Ascending aorta (tissue), 2 donors: ENCODE results near the gene OR2J2. TPM values are rescaled to one million over a fixed set of nuclear protein-coding genes. Genes with fewer than 3 reads are reported as not detected.
"Not testable (repeated sequence)": the region's sequence is repeated elsewhere in the genome, so short reads cannot be mapped to it uniquely, and the experiment has no call there.

Experiments
- DNase-seq, 2 donors: peaks; one replicate each; pipeline ENCODE4 v3.0.0-alpha.2; 2019; ENCODE audit warnings: low spot score in 2 of 2
- H3K27ac ChIP-seq, 2 donors: fragments of 200-600 bp; sonication (generic); one replicate each; pipeline ENCODE4 v1.5.1; 2016 to 2017; ENCODE audit warnings: mild to moderate bottlenecking in 1 of 2
- H3K27me3 ChIP-seq: fragments of 200-600 bp; sonication (generic); one replicate; pipeline ENCODE4 v1.5.1; 2017
- H3K36me3 ChIP-seq, 2 donors: fragments of 200-600 bp; sonication (generic); one replicate each; pipeline ENCODE4 v1.5.1; 2016
- H3K4me1 ChIP-seq, 2 donors: fragments of 200-600 bp; sonication (generic); one replicate each; pipeline ENCODE4 v1.5.1; 2016 to 2017; ENCODE audit warnings: mild to moderate bottlenecking in 1 of 2
- H3K4me3 ChIP-seq, 2 donors: fragments of 200-600 bp; sonication (generic); one replicate each; pipeline ENCODE4 v1.5.1; 2016 to 2017; ENCODE audit warnings: mild to moderate bottlenecking in 1 of 2
- H3K9me3 ChIP-seq, 2 donors: fragments of 200-600 bp; sonication (generic); one replicate each; pipeline ENCODE4 v1.5.1; 2016
- intact Hi-C: fragments of 100-400 bp; cut with DNase I; formaldehyde crosslinking; loops from one replicate; pipeline ENCODE4 v1.15.1; 2023
- total RNA-seq: library from RNA; depleted of rRNA; stranded (reverse); fragments of >200 nt; gene quantifications from one replicate; pipeline ENCODE4 v1.1.0, GENCODE V29; 2016
- TF ChIP-seq, protein P1 (sequence below), 3 experiments: fragments of 200-600 bp in 2 of 3; fragments of 450-650 bp in 1 of 3; sonication (generic) in 2 of 3; IDR thresholded peaks; one replicate each; pipeline ENCODE4 v1.5.1; 2016 to 2019; ENCODE audit warnings: antibody characterized with exemption in 3 of 3, mild to moderate bottlenecking in 1 of 3, moderate library complexity in 1 of 3

The OR2J2 gene
- not detected for total RNA-seq

DNA sequence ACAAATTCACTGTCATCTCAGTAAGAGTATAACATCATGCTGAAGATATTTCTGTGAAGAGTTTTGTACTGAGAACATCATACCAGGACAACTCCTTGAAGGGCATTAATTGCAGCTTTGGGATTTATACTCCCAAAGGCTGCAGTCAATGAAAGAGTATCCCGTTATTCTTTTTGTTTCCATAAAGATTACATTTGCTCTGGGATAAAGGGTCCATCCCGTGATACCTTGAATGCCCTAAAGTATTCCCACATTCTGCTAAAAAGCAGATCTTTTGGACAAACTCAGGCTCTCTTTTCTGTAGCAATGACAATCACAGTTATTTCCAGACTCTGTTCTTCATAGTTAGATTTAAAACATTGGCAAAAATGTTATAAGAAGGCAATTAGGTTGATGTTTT, at the start of gene OR2J2:
Gene OR2J2, plus strand, starts transcription at position 301 of the 400 bp plus-strand sequence. CDS start 2,729 bp downstream, outside the sequence.
- DNase-seq, intact Hi-C loops, H3K36me3 ChIP-seq, H3K27ac ChIP-seq, H3K4me1 ChIP-seq, H3K27me3 ChIP-seq, H3K9me3 ChIP-seq, H3K4me3 ChIP-seq: not testable (repeated sequence)

DNA sequence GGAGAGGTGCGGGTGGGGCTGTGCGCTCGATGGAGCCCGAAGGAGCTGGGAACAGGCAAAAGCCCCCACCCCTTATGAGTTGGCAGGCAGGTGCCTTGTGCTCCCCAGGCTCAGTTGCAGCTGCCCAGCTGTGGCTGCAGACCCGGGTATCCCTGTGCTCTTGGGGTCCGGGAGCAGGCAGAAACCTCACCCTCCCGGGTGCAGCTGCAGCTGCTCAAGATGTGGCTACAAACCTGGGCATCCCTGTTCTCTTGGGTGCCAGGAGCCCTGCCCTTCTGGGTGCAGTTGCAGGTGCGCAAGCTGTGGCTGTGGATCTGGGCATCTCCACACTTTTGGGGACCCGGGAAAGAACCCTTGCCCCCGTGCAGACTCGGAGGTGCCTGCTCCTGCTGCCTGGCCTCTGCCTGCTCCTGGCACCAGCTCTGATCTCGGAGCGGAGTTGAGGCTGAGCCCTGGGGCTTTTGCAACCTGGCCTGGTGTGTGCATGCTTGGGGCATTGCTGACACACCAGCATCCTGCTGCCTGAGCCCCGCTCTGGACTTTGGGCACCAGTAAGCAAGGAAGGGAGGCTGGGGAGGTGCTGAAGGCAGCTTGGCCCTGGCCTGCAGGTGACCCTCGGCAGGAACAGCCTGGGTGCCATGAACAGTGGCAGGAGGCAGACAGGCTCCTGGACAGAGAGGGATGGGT, 41.2 kb upstream of the OR2J2 start:
- H3K4me1 ChIP-seq = no peaks in the 10 kb centered on the region
- H3K27me3 ChIP-seq = no peaks in the 10 kb centered on the region
- no peaks in the 10 kb centered on the region for H3K9me3 ChIP-seq
- H3K4me3 ChIP-seq = no peak overlapping the region
- intact Hi-C loops = no loop called here
- H3K36me3 ChIP-seq = no peaks in the 10 kb centered on the region
- H3K27ac ChIP-seq = no peak overlapping the region
- no peak for DNase-seq
- TF ChIP-seq, protein P1, sequence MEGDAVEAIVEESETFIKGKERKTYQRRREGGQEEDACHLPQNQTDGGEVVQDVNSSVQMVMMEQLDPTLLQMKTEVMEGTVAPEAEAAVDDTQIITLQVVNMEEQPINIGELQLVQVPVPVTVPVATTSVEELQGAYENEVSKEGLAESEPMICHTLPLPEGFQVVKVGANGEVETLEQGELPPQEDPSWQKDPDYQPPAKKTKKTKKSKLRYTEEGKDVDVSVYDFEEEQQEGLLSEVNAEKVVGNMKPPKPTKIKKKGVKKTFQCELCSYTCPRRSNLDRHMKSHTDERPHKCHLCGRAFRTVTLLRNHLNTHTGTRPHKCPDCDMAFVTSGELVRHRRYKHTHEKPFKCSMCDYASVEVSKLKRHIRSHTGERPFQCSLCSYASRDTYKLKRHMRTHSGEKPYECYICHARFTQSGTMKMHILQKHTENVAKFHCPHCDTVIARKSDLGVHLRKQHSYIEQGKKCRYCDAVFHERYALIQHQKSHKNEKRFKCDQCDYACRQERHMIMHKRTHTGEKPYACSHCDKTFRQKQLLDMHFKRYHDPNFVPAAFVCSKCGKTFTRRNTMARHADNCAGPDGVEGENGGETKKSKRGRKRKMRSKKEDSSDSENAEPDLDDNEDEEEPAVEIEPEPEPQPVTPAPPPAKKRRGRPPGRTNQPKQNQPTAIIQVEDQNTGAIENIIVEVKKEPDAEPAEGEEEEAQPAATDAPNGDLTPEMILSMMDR (IDR thresholded peaks at IDR 0.05) = no peak

DNA sequence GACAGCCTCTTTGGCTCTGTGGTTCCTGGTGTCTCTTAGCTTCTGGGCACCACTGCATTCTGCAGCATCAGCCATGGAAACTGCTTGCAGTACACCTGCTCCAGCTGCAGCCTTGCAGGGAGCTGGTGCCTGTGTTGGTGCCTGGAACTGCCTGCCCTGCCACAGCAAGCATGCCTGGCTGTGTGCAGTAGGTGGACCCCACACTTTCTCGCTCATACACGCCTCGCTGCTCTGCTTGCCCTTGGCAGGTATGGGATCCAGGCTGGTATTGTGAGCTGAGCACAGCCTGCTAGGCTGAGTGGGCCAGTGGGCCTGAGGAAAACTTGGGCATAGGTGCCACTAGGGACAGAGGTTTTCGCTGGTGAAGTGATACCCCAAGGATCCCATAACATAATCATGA, 40.1 kb upstream of the OR2J2 start:
- Histone ChIP-seq H3K9me3 (no peaks in the 10 kb centered on the region), H3K4me3 (no peak overlapping the region), H3K27me3 (no peaks in the 10 kb centered on the region), H3K27ac (no peak overlapping the region), H3K36me3 (no peaks in the 10 kb centered on the region), H3K4me1 (no peaks in the 10 kb centered on the region)
- no peak for DNase-seq
- intact Hi-C loops = no loop called here
- TF ChIP-seq, protein P1 (IDR thresholded peaks at IDR 0.05) = no peak

DNA sequence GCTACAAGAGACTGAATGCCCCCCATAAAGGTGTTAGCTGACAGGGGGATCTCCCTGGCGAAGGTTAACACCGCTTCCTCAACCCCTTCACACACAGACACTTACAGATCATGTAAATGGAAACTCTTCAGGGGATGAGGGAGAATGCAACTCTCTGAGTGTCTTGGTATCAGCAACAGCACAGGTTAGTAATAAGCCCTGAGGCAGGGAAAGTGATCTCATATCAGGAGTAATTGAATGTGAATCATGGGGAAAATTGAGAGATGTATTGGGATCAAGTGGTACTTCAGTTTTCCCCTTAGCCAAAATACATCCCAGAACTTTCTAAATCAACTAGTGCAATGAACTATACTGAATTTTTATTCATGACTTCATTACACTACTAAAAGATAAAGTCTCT, 39.0 kb upstream of the OR2J2 start:
- Histone ChIP-seq H3K36me3 (no peaks in the 10 kb centered on the region), H3K27ac (no peak overlapping the region), H3K4me3 (no peak overlapping the region), H3K27me3 (no peaks in the 10 kb centered on the region), H3K4me1 (no peaks in the 10 kb centered on the region), H3K9me3 (no peaks in the 10 kb centered on the region)
- no peak for DNase-seq
- TF ChIP-seq, protein P1 (IDR thresholded peaks at IDR 0.05) = no peak
- intact Hi-C loops = no loop called here

DNA sequence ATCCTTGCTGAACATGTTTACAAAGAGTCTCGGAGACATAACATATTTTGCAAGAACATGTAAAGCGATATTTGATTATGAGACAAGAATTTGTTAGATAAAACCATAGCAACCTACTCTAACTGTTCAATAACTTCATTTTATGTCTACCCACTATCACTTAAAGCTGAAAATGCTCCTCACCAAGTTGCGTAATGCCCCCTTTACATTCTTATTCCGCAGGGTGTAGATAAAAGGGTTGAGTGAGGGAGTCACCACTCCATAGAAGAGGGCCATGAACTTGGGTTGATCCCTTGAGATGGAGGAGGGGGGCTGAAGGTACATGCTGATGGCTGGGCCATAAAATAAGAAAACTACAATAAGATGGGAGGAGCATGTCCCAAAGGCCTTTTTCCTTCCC, 33.0 kb upstream of the OR2J2 start:
- Histone ChIP-seq H3K9me3 (no peaks in the 10 kb centered on the region), H3K4me1 (no peaks in the 10 kb centered on the region), H3K27ac (no peak overlapping the region), H3K27me3 (no peaks in the 10 kb centered on the region), H3K36me3 (no peaks in the 10 kb centered on the region), H3K4me3 (no peak overlapping the region)
- TF ChIP-seq, protein P1 (IDR thresholded peaks at IDR 0.05) = no peak
- intact Hi-C loops = no loop called here
- DNase-seq = no peak

DNA sequence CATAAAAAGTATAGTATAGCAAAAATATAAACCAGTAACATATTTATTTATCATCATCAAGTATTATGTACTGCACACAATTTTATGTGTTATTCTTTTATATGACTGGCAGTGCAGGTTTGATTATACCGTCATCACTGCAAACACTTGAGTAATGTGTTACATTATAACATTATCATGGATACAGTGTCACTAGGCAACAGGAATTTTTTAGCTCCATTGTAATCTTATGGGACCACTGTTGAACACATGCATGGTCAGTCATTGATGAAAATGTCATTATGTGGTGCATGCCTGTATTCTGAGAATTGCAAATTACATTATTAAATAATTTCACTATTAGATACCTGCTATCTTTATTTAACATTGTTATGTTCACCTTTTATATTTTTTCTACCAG, 29.1 kb upstream of the OR2J2 start:
- intact Hi-C loops = no loop called here
- TF ChIP-seq, protein P1 (IDR thresholded peaks at IDR 0.05) = no peak
- no peak overlapping the region for H3K4me3 ChIP-seq
- no peak overlapping the region for H3K27ac ChIP-seq
- H3K27me3 ChIP-seq = no peaks in the 10 kb centered on the region
- H3K36me3 ChIP-seq = no peaks in the 10 kb centered on the region
- no peak for DNase-seq
- H3K9me3 ChIP-seq = no peaks in the 10 kb centered on the region
- no peaks in the 10 kb centered on the region for H3K4me1 ChIP-seq
